Neural cell (in vitro differentiated cells): Measurements from ENCODE around the gene XRRA1. TPM values are rescaled to one million over a fixed set of nuclear protein-coding genes. Genes with fewer than 3 reads are reported as not detected.

Experiments
- H2AFZ ChIP-seq: fragments of 200-600, 300-800 bp; sonication (generic), shearing (Covaris generic); 2 replicates; pipeline ENCODE4 v1.6.0; 2014; ENCODE audit warnings: low read depth, mild to moderate bottlenecking, antibody characterized with exemption, low read length, moderate library complexity
- H3F3A ChIP-seq: fragments of 200-600 bp; shearing (Covaris generic); 2 replicates; pipeline ENCODE4 v1.6.1; 2016; ENCODE audit warnings: mild to moderate bottlenecking, moderate library complexity, mixed read lengths, antibody characterized with exemption, low read length; ENCODE audit not compliant: insufficient read depth, poor library complexity, severe bottlenecking
- H3K27ac ChIP-seq: fragments of 200-600, 300-800 bp; sonication (generic), shearing (Covaris generic); 2 replicates; pipeline ENCODE4 v1.5.1; 2014; ENCODE audit warnings: mild to moderate bottlenecking, low read length, moderate library complexity
- H3K27me3 ChIP-seq: fragments of 300-800, 200-600 bp; sonication (generic), shearing (Covaris generic); 2 replicates; pipeline ENCODE4 v1.6.0; 2014; ENCODE audit warnings: mild to moderate bottlenecking, low read depth, low read length, moderate library complexity; ENCODE audit not compliant: insufficient read depth
- H3K36me3 ChIP-seq: fragments of 300-800, 200-600 bp; sonication (generic), shearing (Covaris generic); 2 replicates; pipeline ENCODE4 v1.5.1; 2014; ENCODE audit warnings: mild to moderate bottlenecking, antibody characterized with exemption, low read length, moderate library complexity; ENCODE audit not compliant: insufficient read depth
- H3K4me2 ChIP-seq: fragments of 300-800, 200-600 bp; sonication (generic), shearing (Covaris generic); 2 replicates; pipeline ENCODE4 v1.6.0; 2014; ENCODE audit warnings: mild to moderate bottlenecking, low read length
- H3K4me3 ChIP-seq: fragments of 300-800, 200-600 bp; sonication (generic), shearing (Covaris generic); 2 replicates; pipeline ENCODE4 v1.5.1; 2014; ENCODE audit warnings: mild to moderate bottlenecking, low read length, moderate library complexity
- H3K79me2 ChIP-seq: fragments of 200-600 bp; shearing (Covaris generic); replicated peaks from 2 replicates; pipeline ENCODE4 v1.6.0; 2014; ENCODE audit warnings: mild to moderate bottlenecking, low read length, moderate library complexity; ENCODE audit not compliant: insufficient read depth
- H3K9ac ChIP-seq: fragments of 300-800, 200-600 bp; sonication (generic), shearing (Covaris generic); 2 replicates; pipeline ENCODE4 v1.6.1; 2016; ENCODE audit warnings: mild to moderate bottlenecking, low read length, mixed read lengths
- H3K9me2 ChIP-seq: fragments of 200-600 bp; shearing (Covaris generic); 2 replicates; pipeline ENCODE4 v1.6.1; 2016; ENCODE audit warnings: mild to moderate bottlenecking, low read length, mixed read lengths; ENCODE audit not compliant: insufficient read depth
- H3K9me3 ChIP-seq: fragments of 200-600, 300-800 bp; sonication (generic), shearing (Covaris generic); 2 replicates; pipeline ENCODE4 v1.6.1; 2016; ENCODE audit warnings: mild to moderate bottlenecking, mixed run types, low read length, moderate library complexity, mixed read lengths
- H4K20me1 ChIP-seq: fragments of 200-600 bp; shearing (Covaris generic); 2 replicates; pipeline ENCODE4 v1.6.1; 2016; ENCODE audit warnings: mild to moderate bottlenecking, mixed run types; ENCODE audit not compliant: insufficient read depth
- CTCF ChIP-seq: fragments of 450-650 bp; IDR thresholded peaks from 2 replicates; pipeline ENCODE4 v1.5.1; 2014; ENCODE audit warnings: antibody characterized with exemption, mild to moderate bottlenecking, moderate library complexity; ENCODE audit not compliant: poor library complexity, severe bottlenecking
- EP300 ChIP-seq: fragments of 450-650 bp; conservative IDR thresholded peaks from 2 replicates; pipeline ENCODE4 v1.6.1; 2014; ENCODE audit warnings: antibody characterized with exemption, mild to moderate bottlenecking, moderate library complexity; ENCODE audit not compliant: poor library complexity, severe bottlenecking
- EZH2 ChIP-seq: fragments of 200-600, 300-800 bp; shearing (Covaris generic), sonication (generic); IDR thresholded peaks from 2 replicates; pipeline ENCODE4 v1.6.1; 2014; ENCODE audit warnings: antibody characterized with exemption, low read length, borderline replicate concordance, mild to moderate bottlenecking; ENCODE audit not compliant: insufficient read depth, poor library complexity, severe bottlenecking
- MXI1 ChIP-seq: fragments of 450-650 bp; conservative IDR thresholded peaks from 2 replicates; pipeline ENCODE4 v1.6.1; 2014; ENCODE audit warnings: antibody characterized with exemption, mild to moderate bottlenecking; ENCODE audit not compliant: poor library complexity, severe bottlenecking
- POLR2AphosphoS5 ChIP-seq: IDR thresholded peaks from 2 replicates; pipeline ENCODE4 v1.6.1; 2012
- RAD21 ChIP-seq: fragments of 450-650 bp; conservative IDR thresholded peaks from 2 replicates; pipeline ENCODE4 v1.6.1; 2014; ENCODE audit warnings: antibody characterized with exemption, mild to moderate bottlenecking, moderate library complexity
- SMC3 ChIP-seq: fragments of 450-650 bp; conservative IDR thresholded peaks from 2 replicates; pipeline ENCODE4 v1.6.1; 2014; ENCODE audit warnings: antibody characterized with exemption, mild to moderate bottlenecking, moderate library complexity; ENCODE audit not compliant: poor library complexity
- TAF1 ChIP-seq: IDR thresholded peaks from 2 replicates; pipeline ENCODE4 v1.6.1; 2012; ENCODE audit warnings: low read depth
- polyA plus RNA-seq: library from polyadenylated mRNA; depleted of rRNA; stranded (reverse); fragments of >200 nt; gene quantifications from 2 replicates; pipeline ENCODE4 v1.2.3, GENCODE V29; 2014
- TF ChIP-seq, protein P1 (sequence below): IDR thresholded peaks from 2 replicates; pipeline ENCODE4 v1.6.1; 2012; ENCODE audit warnings: borderline replicate concordance

Gene XRRA1
- polyA plus RNA-seq, 1 donor from 2014 or later, result 2.7 TPM

GRCh38 chr11:74929431-74930363, 19.2 kb downstream of the XRRA1 start:
- Histone ChIP-seq H3F3A (no peaks in the 10 kb centered on the region), H4K20me1 (no peaks in the 10 kb centered on the region)
- TF ChIP-seq POLR2AphosphoS5 (no peak), RAD21 (peak; percentile 94), EP300 (no peak), SMC3 (peak; percentile 95), EZH2 (no peak), TAF1 (no peak), CTCF (peak; percentile 96), MXI1 (no peak)
- TF ChIP-seq, protein P1, sequence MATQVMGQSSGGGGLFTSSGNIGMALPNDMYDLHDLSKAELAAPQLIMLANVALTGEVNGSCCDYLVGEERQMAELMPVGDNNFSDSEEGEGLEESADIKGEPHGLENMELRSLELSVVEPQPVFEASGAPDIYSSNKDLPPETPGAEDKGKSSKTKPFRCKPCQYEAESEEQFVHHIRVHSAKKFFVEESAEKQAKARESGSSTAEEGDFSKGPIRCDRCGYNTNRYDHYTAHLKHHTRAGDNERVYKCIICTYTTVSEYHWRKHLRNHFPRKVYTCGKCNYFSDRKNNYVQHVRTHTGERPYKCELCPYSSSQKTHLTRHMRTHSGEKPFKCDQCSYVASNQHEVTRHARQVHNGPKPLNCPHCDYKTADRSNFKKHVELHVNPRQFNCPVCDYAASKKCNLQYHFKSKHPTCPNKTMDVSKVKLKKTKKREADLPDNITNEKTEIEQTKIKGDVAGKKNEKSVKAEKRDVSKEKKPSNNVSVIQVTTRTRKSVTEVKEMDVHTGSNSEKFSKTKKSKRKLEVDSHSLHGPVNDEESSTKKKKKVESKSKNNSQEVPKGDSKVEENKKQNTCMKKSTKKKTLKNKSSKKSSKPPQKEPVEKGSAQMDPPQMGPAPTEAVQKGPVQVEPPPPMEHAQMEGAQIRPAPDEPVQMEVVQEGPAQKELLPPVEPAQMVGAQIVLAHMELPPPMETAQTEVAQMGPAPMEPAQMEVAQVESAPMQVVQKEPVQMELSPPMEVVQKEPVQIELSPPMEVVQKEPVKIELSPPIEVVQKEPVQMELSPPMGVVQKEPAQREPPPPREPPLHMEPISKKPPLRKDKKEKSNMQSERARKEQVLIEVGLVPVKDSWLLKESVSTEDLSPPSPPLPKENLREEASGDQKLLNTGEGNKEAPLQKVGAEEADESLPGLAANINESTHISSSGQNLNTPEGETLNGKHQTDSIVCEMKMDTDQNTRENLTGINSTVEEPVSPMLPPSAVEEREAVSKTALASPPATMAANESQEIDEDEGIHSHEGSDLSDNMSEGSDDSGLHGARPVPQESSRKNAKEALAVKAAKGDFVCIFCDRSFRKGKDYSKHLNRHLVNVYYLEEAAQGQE, result no peak

DNA sequence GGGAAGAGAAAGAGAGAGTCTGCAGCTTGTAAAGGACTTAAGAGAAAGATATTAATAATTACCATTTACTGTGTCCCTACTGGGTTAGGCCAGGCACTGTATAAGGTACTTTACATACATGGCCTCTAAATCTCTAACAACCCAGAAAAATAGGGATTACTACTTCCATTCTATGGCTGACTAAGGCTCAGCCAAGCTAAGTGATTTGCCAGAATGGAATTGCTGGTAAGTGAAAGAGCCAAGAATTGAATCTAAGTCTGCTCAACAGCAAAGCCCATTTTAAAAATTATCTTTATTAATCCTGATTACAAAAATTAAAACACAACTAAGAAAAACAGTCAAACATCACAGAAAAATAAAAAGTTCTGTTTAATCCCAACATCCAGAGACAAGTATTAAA, 21.4 kb downstream of the XRRA1 start:
- Histone ChIP-seq H3K4me2 (no peak overlapping the region), H2AFZ (no peak overlapping the region), H4K20me1 (no peaks in the 10 kb centered on the region), H3K79me2 (no peaks in the 10 kb centered on the region), H3K9me3 (no peaks in the 10 kb centered on the region), H3K4me3 (no peak overlapping the region), H3K36me3 (no peaks in the 10 kb centered on the region), H3K9me2 (no peaks in the 10 kb centered on the region), H3K27me3 (no peaks in the 10 kb centered on the region), H3K9ac (no peak overlapping the region), H3K27ac (no peak overlapping the region), H3F3A (no peaks in the 10 kb centered on the region)
- no peak for TF ChIP-seq EZH2
- no peak for TF ChIP-seq CTCF
- no peak for TF ChIP-seq POLR2AphosphoS5

More at GRCh38 chr11:74929431-74930363, 19.2 kb downstream of the XRRA1 start:
- H3K4me3 ChIP-seq, result no peak overlapping the region
- H3K4me2 ChIP-seq, result no peak overlapping the region
- no peaks in the 10 kb centered on the region for H3K9me3 ChIP-seq
- no peak overlapping the region for H3K9ac ChIP-seq
- H3K27ac ChIP-seq, result no peak overlapping the region
- H3K9me2 ChIP-seq, result no peaks in the 10 kb centered on the region
- H3K27me3 ChIP-seq, result no peaks in the 10 kb centered on the region
- H2AFZ ChIP-seq, result no peak overlapping the region
- H3K36me3 ChIP-seq, result no peaks in the 10 kb centered on the region
- no peaks in the 10 kb centered on the region for H3K79me2 ChIP-seq
